Adrenal gland (tissue), 12 donors: ENCODE measurements around the gene ASIC5. TPM values are rescaled to one million over a fixed set of nuclear protein-coding genes. Genes with fewer than 3 reads are reported as not detected.
A peak's percentile ranks its signal among the peaks of the same experiment; 100 is the strongest.

Source experiments
- DNase-seq, 7 donors: peaks; one replicate each; pipeline ENCODE4 v3.0.0-alpha.2; 2019 to 2020
- H3K27ac ChIP-seq, 5 donors: fragments of 200-600 bp; sonication (generic) in 4 of 5; 1 replicate in 3 of 5; 2 replicates in 2 of 5; pipeline versions ENCODE4 v1.5.1 to v1.8.0; 2016 to 2020; ENCODE audit warnings: mild to moderate bottlenecking in 1 of 5
- H3K27me3 ChIP-seq: fragments of 200-600 bp; 2 replicates; pipeline ENCODE4 v1.8.0; 2021
- H3K36me3 ChIP-seq, 2 donors: fragments of 200-600 bp; replicated peaks in 1 of 2; 1 replicate in 1 of 2; 2 replicates in 1 of 2; pipeline versions ENCODE4 v1.5.1 to v1.8.0; 2018 to 2022
- H3K4me1 ChIP-seq, 2 donors: fragments of 200-600 bp; replicated peaks in 1 of 2; 1 replicate in 1 of 2; 2 replicates in 1 of 2; pipeline versions ENCODE4 v1.5.1 to v1.8.0; 2018 to 2021
- H3K4me3 ChIP-seq, 4 donors: fragments of 200-600 bp; sonication (generic) in 3 of 4; one replicate each; pipeline ENCODE4 v1.5.1; 2016 to 2018
- H3K9me3 ChIP-seq, 3 donors: fragments of 200-600 bp; sonication (generic) in 1 of 3; replicated peaks in 1 of 3; 1 replicate in 2 of 3; 2 replicates in 1 of 3; pipeline versions ENCODE4 v1.5.1 to v1.8.0; 2016 to 2021
- CTCF ChIP-seq, 6 experiments: fragments of 450-650 bp in 4 of 6; fragments of 200-600 bp in 2 of 6; sonication (generic) in 1 of 6; IDR thresholded peaks; 1 replicate in 5 of 6; 2 replicates in 1 of 6; pipeline versions ENCODE4 v1.5.1 to v1.8.0; 2016 to 2021; ENCODE audit warnings: antibody characterized with exemption in 6 of 6, mild to moderate bottlenecking in 2 of 6, moderate library complexity in 1 of 6
- POLR2A ChIP-seq, 2 donors: fragments of 450-650 bp; IDR thresholded peaks; one replicate each; pipeline ENCODE4 v1.6.1; 2017; ENCODE audit warnings: antibody characterized with exemption in 2 of 2, mild to moderate bottlenecking in 2 of 2, moderate library complexity in 1 of 2
- WGBS, 4 donors: extraction: QIAGEN DNeasy Blood & Tissue Kit in 2 of 4; methylation state at CpG; one replicate each; pipeline versions ENCODE4 v1.1.5 to v1.1.7; 2013 to 2017; 5-methylcytosine and 5-hydroxymethylcytosine counted together
- intact Hi-C, 2 donors: fragments of 100-400 bp; cut with DNase I; formaldehyde crosslinking; loops; one replicate each; pipeline versions ENCODE4 v1.14.1 to v1.15.0; 2022 to 2023
- polyA plus RNA-seq, 3 donors: library from polyadenylated mRNA; stranded (reverse); fragments of 200-250 nt in 2 of 3; fragments of 350-450 nt in 1 of 3; fragmentation: Illumina TruSeq in 1 of 3; extraction: RNeasy Lipid Tissue Mini Kit (QIAGEN cat#74804) in 1 of 3; gene quantifications; one replicate each; pipeline ENCODE4 v1.2.3, GENCODE V29; 2013 to 2014
- total RNA-seq, 9 donors: library from RNA; depleted of rRNA in 4 of 9; stranded (reverse); fragments of >200 nt in 4 of 9; fragments of 120-200 nt in 1 of 9; fragmentation: NEBNext Ultra II Directional in 1 of 9; extraction: Animal tissue kit (Norgen Biotek cat#: 25700) in 1 of 9; gene quantifications; one replicate each; pipeline versions ENCODE4 v1.1.0 to v1.2.4, GENCODE V29; 2013 to 2023
- donor health status: healthy with polysubstance abuse.
- donor health status: Bipolar disorder and iron deficiency.
- donor health status: DM: yes; HTN: yes; CAD: no.
- donor health status: DM: no; HTN: no; CAD: no.
- donor health status: DM: no; HTN: no; CAD: no.
- donor health status: DM: yes; HTN: yes; CAD: no.

ASIC5 gene
- total and polyA plus RNA-seq, 12 donors = not detected

GRCh38 chr4:155795991-155796390 lies 70.1 kb downstream of the ASIC5 start:
- Histone ChIP-seq H3K4me3 (no peak overlapping the region), H3K27me3 (no peaks in the 10 kb centered on the region), H3K36me3 (no peaks in the 10 kb centered on the region), H3K27ac (no peak overlapping the region), H3K9me3 (no peaks in the 10 kb centered on the region), H3K4me1 (no peaks in the 10 kb centered on the region)
- 54 to 69% (median 62%) methylated on average over 3 of the region's 3 CpGs for WGBS, 4 donors
- no peak for DNase-seq
- intact Hi-C loops = no loop called here
- no peak for TF ChIP-seq POLR2A (IDR thresholded peaks at IDR 0.05)
- TF ChIP-seq CTCF (IDR thresholded peaks at IDR 0.05) = peak in 2 of 6 experiments; percentile 19 to 23

- intact Hi-C loops = no loop called here
Measured at GRCh38 chr4:155794589-155795236, 71.4 kb downstream of the ASIC5 start.

GRCh38 chr4:155789982-155790381 lies 76.1 kb downstream of the ASIC5 start:
- no peak overlapping the region for H3K4me3 ChIP-seq
- DNase-seq = no peak
- no peaks in the 10 kb centered on the region for H3K4me1 ChIP-seq
- H3K9me3 ChIP-seq = no peaks in the 10 kb centered on the region
- intact Hi-C loops = loop anchor here (5.0 to 10.0 kb wide), 2 partner anchors 345 to 348 kb away; no protein-coding TSS in a partner anchor
- TF ChIP-seq CTCF (IDR thresholded peaks at IDR 0.05) = no peak
- no peak for TF ChIP-seq POLR2A (IDR thresholded peaks at IDR 0.05)
- WGBS, 4 donors = 41 to 70% (median 53%) methylated on average over 3 of the region's 3 CpGs
- H3K36me3 ChIP-seq = no peaks in the 10 kb centered on the region
- no peak overlapping the region for H3K27ac ChIP-seq
- no peaks in the 10 kb centered on the region for H3K27me3 ChIP-seq

More at GRCh38 chr4:155794589-155795236, 71.4 kb downstream of the ASIC5 start:
- H3K27me3 ChIP-seq = no peaks in the 10 kb centered on the region
- no peak overlapping the region for H3K27ac ChIP-seq
- no peaks in the 10 kb centered on the region for H3K9me3 ChIP-seq
- H3K36me3 ChIP-seq = no peaks in the 10 kb centered on the region
- no peaks in the 10 kb centered on the region for H3K4me1 ChIP-seq
- no peak for DNase-seq
- WGBS, 4 donors = 61 to 87% (median 74%) methylated on average over 1 of the region's 1 CpG
- TF ChIP-seq POLR2A (IDR thresholded peaks at IDR 0.05) (no peak), CTCF (IDR thresholded peaks at IDR 0.05) (no peak)
- H3K4me3 ChIP-seq = no peak overlapping the region

- intact Hi-C loops = loop anchor here (5.0 to 10.0 kb wide), 2 partner anchors 345 to 347 kb away; no protein-coding TSS in a partner anchor
- H3K4me3 ChIP-seq = no peak overlapping the region
- TF ChIP-seq POLR2A (IDR thresholded peaks at IDR 0.05) (no peak), CTCF (IDR thresholded peaks at IDR 0.05) (no peak)
- no peaks in the 10 kb centered on the region for H3K27me3 ChIP-seq
- no peaks in the 10 kb centered on the region for H3K4me1 ChIP-seq
- no peak for DNase-seq
- H3K27ac ChIP-seq = no peak overlapping the region
- no peaks in the 10 kb centered on the region for H3K9me3 ChIP-seq
- H3K36me3 ChIP-seq = no peaks in the 10 kb centered on the region
- 35 to 60% (median 53%) methylated on average over 6 of the region's 6 CpGs for WGBS, 4 donors
Measured at GRCh38 chr4:155789391-155789790, 76.7 kb downstream of the ASIC5 start.
